Ovary (tissue), 3 donors: ENCODE measurements around the gene MYBL2.

Source experiments
- EP300 ChIP-seq: sonication (generic); formaldehyde crosslinking; IDR thresholded peaks from one replicate; pipeline ENCODE4 v1.6.1; 2017; ENCODE audit warnings: antibody characterized with exemption
- TF ChIP-seq, protein P1 (sequence below), 3 donors: fragments of 450-650 bp in 2 of 3; fragments of 200-600 bp in 1 of 3; IDR thresholded peaks; one replicate each; pipeline versions ENCODE4 v1.5.1 to v1.8.0; 2016 to 2022; ENCODE audit warnings: antibody characterized with exemption in 3 of 3, mild to moderate bottlenecking in 1 of 3
- donor health status: DM: no; HTN: no; CAD: no.

DNA sequence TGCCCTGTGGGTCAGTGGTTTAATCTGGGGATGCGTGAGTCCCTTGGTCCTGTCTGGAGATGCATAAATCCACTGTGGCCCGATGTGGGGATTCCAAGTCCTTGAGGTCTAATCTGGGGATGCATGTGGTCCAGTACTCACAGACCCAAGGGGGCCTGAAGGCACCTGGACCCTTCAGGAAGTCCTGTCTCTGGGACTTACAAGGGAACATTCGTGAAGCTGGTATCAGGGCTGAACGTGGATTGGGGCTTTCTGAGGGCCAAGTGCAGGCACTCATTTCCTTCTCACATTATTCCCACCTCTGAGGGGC is 85.1 kb downstream of the MYBL2 start:
- TF ChIP-seq, protein P1, sequence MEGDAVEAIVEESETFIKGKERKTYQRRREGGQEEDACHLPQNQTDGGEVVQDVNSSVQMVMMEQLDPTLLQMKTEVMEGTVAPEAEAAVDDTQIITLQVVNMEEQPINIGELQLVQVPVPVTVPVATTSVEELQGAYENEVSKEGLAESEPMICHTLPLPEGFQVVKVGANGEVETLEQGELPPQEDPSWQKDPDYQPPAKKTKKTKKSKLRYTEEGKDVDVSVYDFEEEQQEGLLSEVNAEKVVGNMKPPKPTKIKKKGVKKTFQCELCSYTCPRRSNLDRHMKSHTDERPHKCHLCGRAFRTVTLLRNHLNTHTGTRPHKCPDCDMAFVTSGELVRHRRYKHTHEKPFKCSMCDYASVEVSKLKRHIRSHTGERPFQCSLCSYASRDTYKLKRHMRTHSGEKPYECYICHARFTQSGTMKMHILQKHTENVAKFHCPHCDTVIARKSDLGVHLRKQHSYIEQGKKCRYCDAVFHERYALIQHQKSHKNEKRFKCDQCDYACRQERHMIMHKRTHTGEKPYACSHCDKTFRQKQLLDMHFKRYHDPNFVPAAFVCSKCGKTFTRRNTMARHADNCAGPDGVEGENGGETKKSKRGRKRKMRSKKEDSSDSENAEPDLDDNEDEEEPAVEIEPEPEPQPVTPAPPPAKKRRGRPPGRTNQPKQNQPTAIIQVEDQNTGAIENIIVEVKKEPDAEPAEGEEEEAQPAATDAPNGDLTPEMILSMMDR (IDR thresholded peaks at IDR 0.05) = no peak
- no peak for TF ChIP-seq EP300
